Measurements from ENCODE around the gene G6PD. TPM values are rescaled to one million over a fixed set of nuclear protein-coding genes. Genes with fewer than 3 reads are reported as not detected.

G6PD gene
- polyA plus RNA-seq, 3 donors from 2014 or later = 10.5 to 24.9 (median 12.1) TPM

GRCh38 chrX:154535892-154536291 lies 10.8 kb downstream of the G6PD start:
- peaks cover 4 to 9% (median 4%) of the 10 kb centered on the region in 3 donors for H3K36me3 Mint-ChIP-seq
- H3K27ac Mint-ChIP-seq = peak overlapping the region in 2 of 6 donors; percentile 50 to 56
- peaks cover 2 to 14% (median 4%) of the 10 kb centered on the region in 3 donors for H3K27me3 Mint-ChIP-seq (ENCODE audit: low read depth in 3 of 3)
- peaks cover 30 to 38% of the 10 kb centered on the region in 2 donors for H3K4me1 Mint-ChIP-seq
- no peak overlapping the region for H3K4me3 Mint-ChIP-seq
- peaks cover 0 to 1% (median 0%) of the 10 kb centered on the region in 6 donors for H3K9me3 Mint-ChIP-seq
- no peak for DNase-seq

GRCh38 chrX:154534526-154535322 lies 11.9 kb downstream of the G6PD start:
- Mint-ChIP-seq H3K36me3 (peaks cover 4 to 9% (median 4%) of the 10 kb centered on the region in 3 donors), H3K4me1 (peaks cover 27 to 32% of the 10 kb centered on the region in 2 donors), H3K27me3 (ENCODE audit: low read depth in 3 of 3) (peaks cover 2 to 14% (median 4%) of the 10 kb centered on the region in 3 donors), H3K4me3 (peak overlapping the region in 1 of 5 donors; percentile 33), H3K27ac (peak overlapping the region; percentile 48 to 89 (median 70)), H3K9me3 (no peaks in the 10 kb centered on the region)
- DNase-seq = peak; percentile 89 to 91 (median 89)

- Mint-ChIP-seq H3K4me1 (peaks cover 11 to 17% of the 10 kb centered on the region in 2 donors), H3K4me3 (no peak overlapping the region), H3K27me3 (ENCODE audit: low read depth in 3 of 3) (peaks cover 0 to 11% (median 4%) of the 10 kb centered on the region in 3 donors), H3K36me3 (peaks cover 0 to 4% (median 3%) of the 10 kb centered on the region in 3 donors), H3K9me3 (no peaks in the 10 kb centered on the region), H3K27ac (no peak overlapping the region)
- DNase-seq = no peak
Observed at GRCh38 chrX:154532690-154533089, 14.0 kb downstream of the G6PD start.

GRCh38 chrX:154531626-154532025 lies 15.0 kb downstream of the G6PD start:
- H3K9me3 Mint-ChIP-seq = no peaks in the 10 kb centered on the region
- no peak overlapping the region for H3K27ac Mint-ChIP-seq
- H3K27me3 Mint-ChIP-seq (ENCODE audit: low read depth in 3 of 3) = peaks cover 0 to 4% (median 4%) of the 10 kb centered on the region in 3 donors
- peaks cover 19 to 24% of the 10 kb centered on the region in 2 donors for H3K4me1 Mint-ChIP-seq
- no peak for DNase-seq
- no peak overlapping the region for H3K4me3 Mint-ChIP-seq
- peaks cover 0 to 4% (median 3%) of the 10 kb centered on the region in 3 donors for H3K36me3 Mint-ChIP-seq

- Mint-ChIP-seq H3K27ac (peak overlapping the region in 1 of 6 donors; percentile 16), H3K36me3 (peaks cover 0 to 4% (median 3%) of the 10 kb centered on the region in 3 donors), H3K27me3 (ENCODE audit: low read depth in 3 of 3) (peaks cover 0 to 6% (median 3%) of the 10 kb centered on the region in 3 donors), H3K9me3 (no peaks in the 10 kb centered on the region), H3K4me1 (peaks cover 30 to 31% of the 10 kb centered on the region in 2 donors), H3K4me3 (no peak overlapping the region)
- DNase-seq = no peak
Observed at GRCh38 chrX:154530286-154530685, 16.4 kb downstream of the G6PD start.

GRCh38 chrX:154529206-154529612 lies 17.4 kb downstream of the G6PD start:
- H3K27me3 Mint-ChIP-seq (ENCODE audit: low read depth in 3 of 3) = peaks cover 0 to 2% (median 0%) of the 10 kb centered on the region in 3 donors

GRCh38 chrX:154526901-154527675 lies 19.6 kb downstream of the G6PD start:
- peak; percentile 38 to 51 (median 45) for DNase-seq
- Mint-ChIP-seq H3K36me3 (no peaks in the 10 kb centered on the region), H3K27ac (peak overlapping the region; percentile 23 to 79 (median 62)), H3K27me3 (ENCODE audit: low read depth in 3 of 3) (peaks cover 0 to 2% (median 0%) of the 10 kb centered on the region in 3 donors), H3K4me3 (peak overlapping the region; percentile 24 to 63 (median 36)), H3K9me3 (no peaks in the 10 kb centered on the region), H3K4me1 (peaks cover 21 to 22% of the 10 kb centered on the region in 2 donors)

More at GRCh38 chrX:154529206-154529612, 17.4 kb downstream of the G6PD start:
- H3K36me3 Mint-ChIP-seq = peaks cover 0 to 4% (median 0%) of the 10 kb centered on the region in 3 donors
- no peaks in the 10 kb centered on the region for H3K9me3 Mint-ChIP-seq
- no peak for DNase-seq
- H3K27ac Mint-ChIP-seq = peak overlapping the region in 2 of 6 donors; percentile 14 to 17
- H3K4me1 Mint-ChIP-seq = peaks cover 22 to 25% of the 10 kb centered on the region in 2 donors
- H3K4me3 Mint-ChIP-seq = no peak overlapping the region

- DNase-seq = no peak
- Mint-ChIP-seq H3K4me1 (peaks cover 21 to 22% of the 10 kb centered on the region in 2 donors), H3K4me3 (no peak overlapping the region), H3K9me3 (no peaks in the 10 kb centered on the region), H3K27ac (peak overlapping the region in 2 of 6 donors; percentile 26 to 39), H3K36me3 (no peaks in the 10 kb centered on the region), H3K27me3 (ENCODE audit: low read depth in 3 of 3) (peaks cover 0 to 2% (median 0%) of the 10 kb centered on the region in 3 donors)
Observed at GRCh38 chrX:154525606-154526490, 20.8 kb downstream of the G6PD start.

GRCh38 chrX:154519389-154519788 lies 27.3 kb downstream of the G6PD start:
- DNase-seq = no peak
- Mint-ChIP-seq H3K27ac (no peak overlapping the region), H3K4me1 (peaks cover 16 to 17% of the 10 kb centered on the region in 2 donors), H3K27me3 (ENCODE audit: low read depth in 3 of 3) (peaks cover 0 to 7% (median 2%) of the 10 kb centered on the region in 3 donors), H3K9me3 (no peaks in the 10 kb centered on the region), H3K4me3 (no peak overlapping the region), H3K36me3 (no peaks in the 10 kb centered on the region)

- Mint-ChIP-seq H3K27me3 (ENCODE audit: low read depth in 3 of 3) (peaks cover 0 to 7% (median 4%) of the 10 kb centered on the region in 3 donors), H3K4me3 (peak overlapping the region in 2 of 5 donors; percentile 10 to 90), H3K4me1 (peaks cover 16 to 23% of the 10 kb centered on the region in 2 donors), H3K9me3 (peaks cover 0 to 2% (median 0%) of the 10 kb centered on the region in 6 donors), H3K36me3 (no peaks in the 10 kb centered on the region), H3K27ac (peak overlapping the region in 5 of 6 donors; percentile 82 to 95 (median 94))
- no peak for DNase-seq
Observed at GRCh38 chrX:154517101-154517781, 29.4 kb downstream of the G6PD start.

GRCh38 chrX:154516656-154517100 lies 30.0 kb downstream of the G6PD start:
- H3K27ac Mint-ChIP-seq = peak overlapping the region; percentile 82 to 95 (median 94)
- H3K27me3 Mint-ChIP-seq (ENCODE audit: low read depth in 3 of 3) = peaks cover 0 to 7% (median 4%) of the 10 kb centered on the region in 3 donors
- peaks cover 0 to 2% (median 0%) of the 10 kb centered on the region in 6 donors for H3K9me3 Mint-ChIP-seq
- DNase-seq = peak in 2 of 3 donors; percentile 43 to 60
- peaks cover 17 to 26% of the 10 kb centered on the region in 2 donors for H3K4me1 Mint-ChIP-seq
- H3K4me3 Mint-ChIP-seq = peak overlapping the region; percentile 85 to 93 (median 89)
- H3K36me3 Mint-ChIP-seq = no peaks in the 10 kb centered on the region

- Mint-ChIP-seq H3K27ac (peak within 1 kb of the TSS; percentile 83 to 95 (median 94)), H3K4me1 (peaks cover 23 to 31% of the 10 kb centered on the region in 2 donors), H3K36me3 (no peaks in the 10 kb centered on the region), H3K9me3 (peaks cover 0 to 2% (median 0%) of the 10 kb centered on the region in 6 donors), H3K4me3 (peak within 1 kb of the TSS; percentile 85 to 93 (median 89)), H3K27me3 (ENCODE audit: low read depth in 3 of 3) (peaks cover 0 to 7% (median 4%) of the 10 kb centered on the region in 3 donors)
- DNase-seq = peak; percentile 89 to 93 (median 91)
Observed at GRCh38 chrX:154515966-154516655, 30.5 kb downstream of the G6PD start, which contains the start of gene FAM3A. Gene FAM3A, minus strand, starts transcription at chrX:154516232. Its CDS starts 460 bp downstream, at chrX:154515772.
